ENCODE data around the gene SIT1. TPM values are rescaled to one million over a fixed set of nuclear protein-coding genes. Genes with fewer than 3 reads are reported as not detected.
"Not testable (repeated sequence)": the region's sequence is repeated elsewhere in the genome, so short reads cannot be mapped to it uniquely, and the experiment has no call there.

Gene SIT1
- total and polyA plus RNA-seq, 2 donors (not counting 3 experiments of a cell fraction or from before 2014, with no cell fraction given), result not detected

DNA sequence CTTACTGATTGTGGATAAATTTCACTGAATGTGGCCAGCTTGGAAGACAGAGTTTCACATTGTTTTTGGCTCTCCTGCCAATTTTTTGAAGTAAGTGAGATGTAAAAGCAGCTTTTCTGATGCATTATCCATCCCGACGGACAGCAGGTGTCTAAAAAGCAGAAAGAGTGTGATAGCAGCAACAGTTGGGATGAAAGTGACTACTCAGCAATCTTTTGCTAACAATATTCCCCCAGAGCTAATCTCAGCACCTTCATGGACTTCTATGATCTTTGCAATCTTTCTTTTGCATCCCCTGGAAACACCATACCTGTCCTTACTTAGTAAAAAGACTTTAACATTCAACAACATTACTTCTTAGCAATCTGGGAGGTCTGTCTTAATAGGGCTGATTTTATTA lies 37.9 kb downstream of the SIT1 start:
- Histone ChIP-seq H3K79me2 (ENCODE audit: control insufficient read depth, insufficient read depth, low read length) (no peaks in the 10 kb centered on the region), H2AFZ (ENCODE audit: low read depth, low read length) (no peak overlapping the region), H3K4me1 (ENCODE audit: control insufficient read depth, extremely low read depth, insufficient read depth, low read length) (no peaks in the 10 kb centered on the region), H4K20me1 (replicated peaks; ENCODE audit: control insufficient read depth, extremely low read depth, insufficient read depth, low read length) (no peaks in the 10 kb centered on the region), H3K4me3 (replicated peaks in 1 of 3; ENCODE audit: insufficient read depth in 1 of 3, low read depth in 1 of 3, low read length in 3 of 3) (no peak overlapping the region), H3K36me3 (ENCODE audit: control insufficient read depth in 2 of 2, extremely low read depth in 1 of 2, insufficient read depth in 2 of 2, low read length in 2 of 2) (peaks cover 3 to 14% of the 10 kb centered on the region in 2 experiments), H3K9ac (replicated peaks; ENCODE audit: extremely low read depth, insufficient read depth, low read length) (no peak overlapping the region), H3K9me3 (replicated peaks; ENCODE audit: control insufficient read depth, insufficient read depth, low read length) (no peaks in the 10 kb centered on the region), H3K4me2 (ENCODE audit: insufficient read depth, low read length) (no peak overlapping the region), H3K27ac (ENCODE audit: insufficient read depth, low read depth, low read length) (no peak overlapping the region), H3K27me3 (ENCODE audit: control insufficient read depth in 2 of 2, insufficient read depth in 2 of 2, low read length in 2 of 2) (peaks cover 30 to 32% of the 10 kb centered on the region in 2 experiments), H3K9me1 (replicated peaks; ENCODE audit: control insufficient read depth, extremely low read depth, insufficient read depth, low read length) (no peaks in the 10 kb centered on the region)
- BruUV-seq (replicated peaks), result no TSS peak
- ChIA-PET CTCF (interaction anchor here (1.2 to 4.4 kb wide), 6 partner anchors 9 to 83 kb away, joined by 3 to 36 read pairs (median 11); no protein-coding TSS in a partner anchor), POLR2A (no interaction called here)
- intact Hi-C loops (cut with micrococcal nuclease), result no loop called here
- TF ChIP-seq FOS (IDR thresholded peaks at IDR 0.05; ENCODE audit: borderline replicate concordance, insufficient read depth, low read length), result no peak
- no peak for DNase-seq (ENCODE audit: low read depth, low spot score)
- dilution Hi-C loops (cut with MboI; ENCODE audit: extremely low pct_ligation_motif_present, low sequenced_read_pairs), result no loop called here
- FAIRE-seq, result no peak

DNA sequence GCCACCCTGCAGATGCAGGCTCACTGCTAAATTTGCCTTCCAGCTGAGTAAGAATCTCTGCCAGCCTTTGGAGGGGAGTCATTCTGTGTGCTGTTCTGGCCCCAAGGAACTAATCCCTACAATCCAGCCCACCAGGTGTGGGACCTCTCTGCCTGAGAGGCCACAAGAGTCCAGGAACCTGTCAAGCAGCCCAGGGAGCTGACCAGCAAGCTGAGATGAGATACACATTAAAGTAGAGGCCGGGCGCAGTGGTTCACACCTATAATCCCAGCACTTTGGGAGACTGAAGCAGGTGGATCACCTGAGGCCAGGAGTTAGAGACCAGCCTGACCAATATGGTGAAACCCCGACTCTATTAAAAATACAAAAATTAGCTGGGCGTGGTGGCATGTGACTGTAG lies 38.7 kb downstream of the SIT1 start:
- H3K4me3 ChIP-seq (replicated peaks in 1 of 3; ENCODE audit: insufficient read depth in 1 of 3, low read depth in 1 of 3, low read length in 3 of 3); H3K4me2 ChIP-seq (ENCODE audit: insufficient read depth, low read length); intact Hi-C loops (cut with micrococcal nuclease); H3K27ac ChIP-seq (ENCODE audit: insufficient read depth, low read depth, low read length); POLR2A ChIA-PET; H4K20me1 ChIP-seq (replicated peaks; ENCODE audit: control insufficient read depth, extremely low read depth, insufficient read depth, low read length); H3K9me1 ChIP-seq (replicated peaks; ENCODE audit: control insufficient read depth, extremely low read depth, insufficient read depth, low read length); H3K4me1 ChIP-seq (ENCODE audit: control insufficient read depth, extremely low read depth, insufficient read depth, low read length); dilution Hi-C loops (cut with MboI; ENCODE audit: extremely low pct_ligation_motif_present, low sequenced_read_pairs); H3K9me3 ChIP-seq (replicated peaks; ENCODE audit: control insufficient read depth, insufficient read depth, low read length); H3K9ac ChIP-seq (replicated peaks; ENCODE audit: extremely low read depth, insufficient read depth, low read length); H3K79me2 ChIP-seq (ENCODE audit: control insufficient read depth, insufficient read depth, low read length); BruUV-seq (replicated peaks); DNase-seq (ENCODE audit: low read depth, low spot score); H2AFZ ChIP-seq (ENCODE audit: low read depth, low read length); FAIRE-seq: not testable (repeated sequence)
- peaks cover 3 to 14% of the 10 kb centered on the region in 2 experiments for H3K36me3 ChIP-seq (ENCODE audit: control insufficient read depth in 2 of 2, extremely low read depth in 1 of 2, insufficient read depth in 2 of 2, low read length in 2 of 2)
- peaks cover 24% of the 10 kb centered on the region in 2 experiments for H3K27me3 ChIP-seq (ENCODE audit: control insufficient read depth in 2 of 2, insufficient read depth in 2 of 2, low read length in 2 of 2)
- CTCF ChIA-PET, result interaction anchor here (1.0 to 4.4 kb wide), 10 partner anchors 8 to 59 kb away, joined by 3 to 36 read pairs (median 7); no protein-coding TSS in a partner anchor

Data from endothelial cell of umbilical vein (primary cell).